ENCODE data around the gene THEMIS2.
A peak's percentile ranks its signal among the peaks of the same experiment; 100 is the strongest.
"Not testable (repeated sequence)": the region's sequence is repeated elsewhere in the genome, so short reads cannot be mapped to it uniquely, and the experiment has no call there.

The THEMIS2 gene

DNA sequence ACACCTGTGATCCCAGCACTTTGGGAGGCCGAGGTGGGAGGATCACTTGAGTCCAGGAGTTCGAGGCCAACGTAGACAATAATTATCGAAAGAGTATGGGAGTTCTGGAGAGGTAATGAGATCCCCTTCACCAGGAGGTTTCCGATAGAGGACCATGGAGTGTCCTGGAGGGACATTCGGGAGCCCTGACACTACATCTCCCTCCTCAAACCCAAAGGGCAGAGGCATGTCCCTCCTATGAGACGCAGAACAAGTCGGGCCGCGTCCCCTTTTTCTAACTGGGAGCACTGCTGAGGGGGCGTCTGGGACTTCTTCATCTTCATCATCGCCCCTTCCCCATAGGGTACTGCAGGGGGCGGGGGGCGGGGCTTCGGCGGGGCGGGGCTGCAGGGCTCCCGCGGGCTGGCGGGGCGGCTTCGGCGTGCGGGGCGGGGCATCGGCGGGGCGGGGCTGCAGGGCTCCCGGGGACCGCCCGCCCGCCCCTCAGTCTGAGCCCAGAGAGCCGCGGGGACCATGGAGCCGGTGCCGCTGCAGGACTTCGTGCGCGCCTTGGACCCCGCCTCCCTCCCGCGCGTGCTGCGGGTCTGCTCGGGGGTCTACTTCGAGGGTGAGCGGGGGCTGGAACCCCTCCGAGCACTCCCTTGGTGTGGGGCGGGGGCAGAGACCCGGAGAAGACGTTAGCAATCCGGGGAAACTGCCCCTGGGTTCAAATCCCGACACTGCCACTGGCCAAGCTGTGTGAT is at the start of gene THEMIS2:
TSS of gene THEMIS2 (plus strand) at position 486 of the 743 bp plus-strand sequence. CDS start at position 514, 28 bp downstream.
- DNase-seq = peak; percentile 12

DNA sequence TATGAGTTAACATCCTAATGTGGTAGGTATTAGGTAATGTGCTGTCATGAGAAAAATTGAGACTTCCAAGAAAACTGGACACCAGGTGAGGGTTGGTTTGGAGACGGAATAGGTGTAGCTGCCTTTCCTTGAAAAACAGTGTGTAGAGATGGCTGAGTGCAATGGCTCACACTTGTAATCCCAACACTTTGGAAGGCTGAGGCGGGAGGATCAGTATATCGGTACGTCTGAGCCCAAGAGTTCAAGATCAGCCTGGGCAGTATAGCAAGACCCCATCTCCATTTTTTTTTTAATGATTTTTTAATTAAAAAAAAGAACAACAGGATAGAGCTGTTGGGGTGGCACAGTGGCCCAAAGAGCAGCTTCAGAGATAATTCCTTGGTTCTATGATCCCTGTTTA is 48.6 kb upstream of the THEMIS2 start:
- no peak for DNase-seq

DNA sequence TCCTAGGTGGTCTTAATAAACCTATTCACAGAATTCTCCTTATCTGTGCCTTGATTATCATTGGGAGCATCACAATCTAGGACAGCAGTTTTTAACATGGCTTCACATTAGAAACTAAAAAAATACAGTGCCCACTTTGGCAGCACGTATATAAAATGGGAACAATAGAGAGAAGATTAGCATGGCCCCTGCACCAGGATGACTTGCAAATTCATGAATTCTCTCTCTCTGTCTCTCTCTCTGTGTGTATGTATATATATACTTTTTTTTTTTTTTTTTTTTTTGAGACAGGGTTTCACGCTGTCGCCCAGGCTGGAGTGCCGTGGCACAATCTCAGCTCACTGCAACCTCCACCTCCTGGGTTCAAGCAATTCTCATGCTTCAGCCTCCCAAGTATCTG is 47.9 kb upstream of the THEMIS2 start:
- DNase-seq = no peak

DNA sequence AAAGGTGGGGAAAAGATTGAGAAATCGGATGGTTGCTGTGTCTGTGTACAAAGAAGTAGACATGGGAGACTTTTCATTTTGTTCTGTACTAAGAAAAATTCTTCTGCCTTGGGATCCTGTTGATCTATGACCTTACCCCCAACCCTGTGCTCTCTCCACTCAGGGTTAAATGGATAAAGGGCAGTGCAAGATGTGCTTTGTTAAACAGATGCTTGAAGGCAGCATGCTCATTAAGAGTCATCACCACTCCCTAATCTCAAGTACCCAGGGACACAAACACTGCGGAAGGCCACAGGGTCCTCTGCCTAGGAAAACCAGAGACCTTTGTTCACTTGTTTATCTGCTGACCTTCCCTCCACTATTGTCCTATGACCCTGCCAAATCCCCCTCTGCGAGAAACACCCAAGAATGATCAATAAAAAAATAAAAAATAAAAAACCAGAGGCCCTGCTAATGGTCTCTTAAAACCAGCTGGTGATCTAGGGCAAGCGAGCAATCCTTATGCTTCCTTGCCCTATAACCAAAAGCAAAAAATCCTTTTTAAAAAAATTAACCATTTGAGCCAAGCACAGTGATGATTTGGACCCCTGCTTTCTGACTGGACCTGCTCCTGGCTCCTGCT is 42.9 kb upstream of the THEMIS2 start:
- DNase-seq = not testable (repeated sequence)

- peak; percentile 97 for DNase-seq
Measured at GRCh38 chr1:27830621-27831440, 41.5 kb upstream of the THEMIS2 start, which contains the start of gene PPP1R8. Gene PPP1R8 (plus strand): TSS chr1:27830782. CDS start chr1:27830836, 54 bp downstream.

DNA sequence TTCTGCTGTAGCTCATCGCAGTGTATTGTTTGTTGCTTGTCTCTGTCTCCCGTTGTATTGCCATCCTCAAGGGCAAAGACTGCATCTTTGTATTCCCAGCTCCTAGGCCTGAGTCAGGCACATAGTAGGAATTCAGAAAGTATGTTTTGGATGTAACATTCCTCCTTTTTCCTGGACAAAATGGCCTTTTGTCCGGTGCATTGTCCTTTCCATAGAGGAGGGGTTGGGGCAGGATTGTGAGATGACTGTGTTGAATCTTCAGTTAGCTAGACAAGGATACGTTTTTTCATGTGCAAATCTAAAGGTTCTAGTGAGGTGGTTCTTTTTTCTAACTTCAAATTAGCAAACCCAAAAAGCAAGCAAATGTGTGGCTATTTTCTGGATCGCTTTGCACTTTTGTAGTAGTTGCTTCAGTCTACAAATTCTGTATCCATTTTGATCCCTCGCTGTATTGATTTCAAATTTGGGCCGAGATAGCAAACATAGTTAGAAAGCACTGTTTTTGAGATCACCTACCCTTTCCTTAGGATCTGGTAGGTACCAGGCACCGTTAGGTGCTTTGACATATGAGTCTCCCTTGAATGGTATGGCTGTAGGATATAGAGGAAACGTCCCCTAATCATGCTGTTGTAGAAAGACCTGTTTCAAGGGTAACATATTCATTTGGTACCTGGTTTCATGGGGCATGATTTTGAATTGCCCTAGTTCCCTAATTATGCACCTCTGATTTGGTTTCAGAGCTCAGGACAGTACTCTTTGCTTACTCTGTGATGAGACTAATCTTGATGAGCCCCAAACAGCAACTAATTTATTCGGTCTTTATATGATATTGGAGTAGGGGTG is 40.6 kb upstream of the THEMIS2 start:
- DNase-seq = peak; percentile 8

GRCh38 chr1:27832762-27833161 is 39.6 kb upstream of the THEMIS2 start:
- DNase-seq = no peak

DNA sequence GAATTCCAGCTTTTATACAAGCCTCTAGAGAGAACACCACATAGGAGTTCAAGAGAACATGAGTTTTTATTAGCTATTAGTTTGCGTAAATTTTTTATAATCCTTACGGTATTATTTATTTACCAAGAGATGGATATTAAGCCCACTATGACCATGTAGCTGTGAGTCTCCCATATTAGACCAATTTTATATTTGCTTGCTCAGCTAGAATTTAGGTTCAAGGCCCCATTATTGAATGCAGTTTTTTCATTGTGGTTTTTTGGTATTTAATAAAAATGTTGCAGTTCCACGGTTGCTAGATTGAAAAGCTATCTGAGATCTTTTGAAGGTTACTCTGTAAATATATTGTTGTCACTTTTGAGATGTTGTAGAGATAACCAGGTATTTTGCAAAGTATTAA is 38.9 kb upstream of the THEMIS2 start:
- no peak for DNase-seq

DNA sequence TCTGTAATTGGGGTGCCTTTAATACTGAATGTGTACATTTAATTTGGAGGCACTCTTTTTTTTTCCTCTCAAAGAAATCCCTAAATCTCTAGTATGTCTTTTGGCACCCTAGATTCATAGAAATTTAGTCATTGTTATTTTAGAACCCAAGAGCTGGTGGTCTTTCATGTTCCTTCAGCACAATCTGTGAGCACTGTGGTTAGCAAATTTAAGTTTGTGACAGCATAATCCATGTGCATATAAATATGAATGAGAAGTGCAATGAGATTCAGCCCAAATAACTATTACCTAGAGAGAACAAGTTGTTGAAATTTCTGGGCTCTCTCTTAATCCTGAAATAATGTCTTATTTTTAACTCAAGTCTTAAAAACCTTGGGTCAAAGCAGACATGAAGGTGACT is 37.3 kb upstream of the THEMIS2 start:
- no peak for DNase-seq

GRCh38 chr1:27835501-27835900 is 36.8 kb upstream of the THEMIS2 start:
- no peak for DNase-seq

GRCh38 chr1:27849951-27850350 is 22.4 kb upstream of the THEMIS2 start:
- no peak for DNase-seq

DNA sequence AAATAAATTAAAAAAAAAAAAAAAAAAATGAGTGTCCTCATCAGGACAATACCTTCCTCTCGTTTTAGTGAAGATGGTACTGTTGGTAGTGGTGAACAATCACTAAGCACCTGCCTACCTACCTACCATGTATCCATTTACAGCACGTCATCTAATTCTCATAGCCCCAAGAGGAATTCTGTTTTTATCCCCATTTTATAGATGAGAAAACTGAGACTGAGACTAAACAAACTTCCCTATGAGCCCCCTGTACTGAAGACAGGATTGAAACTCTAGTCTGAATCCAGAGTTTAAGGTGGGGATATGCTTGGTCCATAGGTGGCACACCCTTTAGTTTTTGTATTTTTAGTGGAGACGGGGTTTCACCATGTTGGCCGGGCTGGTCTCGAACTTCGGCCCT is 17.3 kb upstream of the THEMIS2 start:
- DNase-seq = no peak

DNA sequence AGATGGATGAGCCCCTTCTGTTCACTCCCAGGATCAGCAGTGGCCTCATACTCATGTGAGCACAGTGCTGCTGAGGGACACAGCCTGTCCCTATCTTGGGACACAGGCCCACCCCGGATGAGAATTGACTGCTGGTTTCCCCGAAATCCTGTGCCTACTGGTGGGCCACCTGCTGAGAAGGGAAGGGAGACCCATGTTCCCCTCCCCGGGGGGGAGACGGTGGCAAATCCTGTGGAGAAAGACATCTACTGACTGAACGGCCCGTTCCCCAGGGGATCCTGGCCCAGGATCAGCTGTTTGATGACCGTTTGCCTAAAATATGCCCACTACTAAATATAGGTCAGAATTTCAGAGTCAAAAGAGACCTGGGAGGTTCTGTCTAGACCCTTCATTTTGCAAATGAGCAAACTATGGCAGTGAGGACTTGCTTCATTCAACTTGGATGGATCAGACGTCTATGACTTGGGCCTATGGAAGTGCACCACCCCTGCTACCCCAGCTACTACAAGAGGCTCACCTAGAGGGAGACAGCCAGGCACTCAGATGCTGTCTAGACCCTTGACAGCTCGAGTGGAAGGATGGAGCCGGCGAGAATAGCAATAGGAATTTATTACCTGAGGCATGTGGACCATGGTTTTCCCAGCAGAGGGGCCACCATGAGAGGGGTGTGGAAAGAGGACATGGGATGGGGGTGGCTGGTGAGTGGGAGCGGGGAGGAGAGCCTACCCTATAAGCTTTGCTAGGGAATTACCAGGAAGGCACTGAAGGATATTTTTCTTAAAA is 15.6 kb upstream of the THEMIS2 start:
- DNase-seq = no peak

DNA sequence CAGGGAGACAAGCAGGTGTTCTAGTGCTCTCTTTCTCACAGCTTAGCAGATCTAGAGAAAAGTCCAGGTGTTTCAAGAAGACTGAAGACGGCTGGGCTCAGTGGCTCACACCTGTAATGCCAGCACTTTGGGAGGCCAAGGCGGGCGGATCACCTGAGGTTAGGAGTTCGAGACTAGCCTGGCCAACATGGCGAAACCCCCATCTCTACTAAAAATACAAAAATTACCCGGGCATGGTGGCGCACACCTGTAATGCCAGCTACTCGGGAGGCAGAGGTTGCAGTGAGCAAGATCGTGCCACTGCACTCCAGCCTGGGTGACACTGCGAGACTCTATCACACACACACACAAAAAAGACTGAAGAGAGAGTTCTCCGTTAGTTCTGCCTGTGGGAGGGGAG is 14.8 kb upstream of the THEMIS2 start:
- DNase-seq = not testable (repeated sequence)

- DNase-seq = peak; percentile 91
Measured at GRCh38 chr1:27858072-27858948, 14.0 kb upstream of the THEMIS2 start.

GRCh38 chr1:27858949-27859576 is 13.3 kb upstream of the THEMIS2 start:
- DNase-seq = no peak

DNA sequence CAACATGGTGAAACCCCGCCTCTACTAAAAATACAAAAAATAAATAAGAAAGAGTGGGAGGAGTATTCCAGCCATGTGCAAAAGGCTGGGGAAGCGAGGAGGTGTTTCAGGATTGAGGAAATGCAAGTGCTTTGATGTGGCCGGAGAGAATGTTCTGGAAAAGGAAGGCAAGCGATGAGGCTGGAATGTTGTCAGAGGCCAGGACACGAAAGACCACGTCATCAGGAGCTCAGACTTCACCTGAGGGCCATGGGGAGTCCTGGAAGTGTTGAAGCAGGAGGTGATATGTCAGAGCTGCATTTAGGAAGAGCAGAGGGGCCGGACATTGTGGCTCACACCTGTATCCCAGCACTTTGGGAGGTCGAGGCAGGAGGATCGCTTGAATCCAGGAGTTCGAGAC is 10.9 kb upstream of the THEMIS2 start:
- no peak for DNase-seq

- DNase-seq = no peak
Measured at GRCh38 chr1:27862004-27862403, 10.3 kb upstream of the THEMIS2 start.

GRCh38 chr1:27862671-27863537 is 9.4 kb upstream of the THEMIS2 start:
- no peak for DNase-seq

Data from DMS79 treated with DMSO at 0.1 percent for 48 hours (cell line).